ENCODE data around the gene SETBP1. TPM values are rescaled to one million over a fixed set of nuclear protein-coding genes. Genes with fewer than 3 reads are reported as not detected.

SETBP1 gene
- total and polyA plus RNA-seq, 2 of the 8 experiments (the other 6 are each of a cell fraction or from before 2014, with no cell fraction given) = 2.0 to 6.5 TPM

GRCh38 chr18:45012286-45012685 lies 331.6 kb downstream of the SETBP1 start:
- Histone ChIP-seq H3K36me3 (ENCODE audit: control insufficient read depth in 2 of 4, insufficient read depth in 4 of 4, low read length in 3 of 4) (no peaks in the 10 kb centered on the region), H4K91ac (replicated peaks; ENCODE audit: insufficient read length, low read length) (no peak overlapping the region), H3K79me2 (ENCODE audit: control insufficient read depth in 1 of 2, insufficient read depth in 2 of 2, low read length in 2 of 2) (no peaks in the 10 kb centered on the region), H2AK5ac (ENCODE audit: low read depth, low read length) (no peak overlapping the region), H3K56ac (replicated peaks; ENCODE audit: insufficient read length, low read depth, low read length) (no peak overlapping the region), H2BK12ac (ENCODE audit: low read depth, low read length) (no peak overlapping the region), H3K4ac (replicated peaks; ENCODE audit: insufficient read length, low read depth, low read length) (no peak overlapping the region), H3K79me1 (ENCODE audit: low read depth, low read length) (no peaks in the 10 kb centered on the region), H3K27me3 (replicated peaks in 1 of 4; ENCODE audit: control insufficient read depth in 3 of 4, extremely low read depth in 1 of 4, insufficient read depth in 3 of 4, low read length in 3 of 4) (no peaks in the 10 kb centered on the region), H3K9me3 (ENCODE audit: insufficient read depth in 2 of 2, low read depth in 1 of 2, low read length in 1 of 2) (no peaks in the 10 kb centered on the region), H2BK20ac (ENCODE audit: low read length) (no peak overlapping the region), H3K4me1 (replicated peaks in 1 of 4; ENCODE audit: control insufficient read depth in 3 of 4, insufficient read depth in 4 of 4, low read length in 3 of 4) (peaks cover 3 to 11% (median 6%) of the 10 kb centered on the region in 4 experiments; a peak in 5 of 7 replicates), H3K14ac (ENCODE audit: insufficient read length) (no peak overlapping the region), H3K23me2 (ENCODE audit: low read depth, low read length) (no peaks in the 10 kb centered on the region), H3K9ac (replicated peaks in 1 of 4; ENCODE audit: extremely low read depth in 1 of 4, low read depth in 3 of 4, low read length in 3 of 4) (no peak overlapping the region), H3K18ac (ENCODE audit: extremely low read depth, low read length) (no peak overlapping the region), H2BK5ac (ENCODE audit: low read depth, low read length) (no peak overlapping the region), H4K8ac (ENCODE audit: extremely low read depth, insufficient read depth, low read length) (no peak overlapping the region), H4K5ac (ENCODE audit: insufficient read length, low read depth, low read length) (no peak overlapping the region), H2AFZ (ENCODE audit: low read length) (no peak overlapping the region), H3K23ac (ENCODE audit: insufficient read length) (no peak overlapping the region), H2BK15ac (ENCODE audit: low read length) (no peak overlapping the region), H3K4me2 (ENCODE audit: insufficient read depth in 1 of 2, low read depth in 2 of 2, low read length in 2 of 2) (no peak overlapping the region; a peak in 1 of 4 replicates), H4K20me1 (replicated peaks in 1 of 2; ENCODE audit: control insufficient read depth in 1 of 2, insufficient read depth in 2 of 2, low read length in 2 of 2) (no peaks in the 10 kb centered on the region), H3K4me3 (ENCODE audit: extremely low read depth in 1 of 4, insufficient read depth in 2 of 4, low read depth in 3 of 4, low read length in 4 of 4) (no peak overlapping the region), H2BK120ac (replicated peaks; ENCODE audit: low read depth, low read length) (no peak overlapping the region), H3K27ac (ENCODE audit: low read depth, low read length) (no peak overlapping the region)
- WGBS, 2 experiments (ENCODE audit: extremely low coverage in 1 of 2, insufficient coverage in 1 of 2, insufficient read length in 1 of 2, insufficient replicate concordance in 2 of 2, low coverage in 1 of 2, low lambda C conversion rate in 2 of 2, missing lambda C conversion rate in 1 of 2) = 78% methylated on average over 3 of the region's 3 CpGs; no CpG with 5 or more reads in 1 of the 2 experiments
- peak; percentile 45 for FAIRE-seq
- CTCF ChIA-PET (ENCODE audit: partially characterized antibody) = interaction anchor here (1.0 to 1.1 kb wide), 3 partner anchors 14 to 39 kb away, joined by 3 to 4 read pairs (median 4); no protein-coding TSS in a partner anchor
- POLR2A ChIA-PET (ENCODE audit: partially characterized antibody) = no interaction called here
- TF ChIP-seq CBX8 (IDR thresholded peaks at IDR 0.05; ENCODE audit: borderline replicate concordance, low read depth, low read length) (no peak), JUND (IDR thresholded peaks at IDR 0.05; ENCODE audit: low read length) (peak; percentile 64; the same call in 1 of the 2 replicates), USF2 (IDR thresholded peaks at IDR 0.05; ENCODE audit: low read length) (no peak)
- DNase-seq (ENCODE audit: low read depth in 1 of 2, low spot score in 2 of 2) = no peak

All from H1 (cell line).